ENCODE data around the gene DDX59. TPM values are rescaled to one million over a fixed set of nuclear protein-coding genes. Genes with fewer than 3 reads are reported as not detected.

DDX59 gene
- total and polyA plus RNA-seq, 10 of the 15 experiments (the other 5 are each of a cell fraction or from before 2014, with no cell fraction given): 17.3 to 42.1 (median 23.6) TPM

DNA sequence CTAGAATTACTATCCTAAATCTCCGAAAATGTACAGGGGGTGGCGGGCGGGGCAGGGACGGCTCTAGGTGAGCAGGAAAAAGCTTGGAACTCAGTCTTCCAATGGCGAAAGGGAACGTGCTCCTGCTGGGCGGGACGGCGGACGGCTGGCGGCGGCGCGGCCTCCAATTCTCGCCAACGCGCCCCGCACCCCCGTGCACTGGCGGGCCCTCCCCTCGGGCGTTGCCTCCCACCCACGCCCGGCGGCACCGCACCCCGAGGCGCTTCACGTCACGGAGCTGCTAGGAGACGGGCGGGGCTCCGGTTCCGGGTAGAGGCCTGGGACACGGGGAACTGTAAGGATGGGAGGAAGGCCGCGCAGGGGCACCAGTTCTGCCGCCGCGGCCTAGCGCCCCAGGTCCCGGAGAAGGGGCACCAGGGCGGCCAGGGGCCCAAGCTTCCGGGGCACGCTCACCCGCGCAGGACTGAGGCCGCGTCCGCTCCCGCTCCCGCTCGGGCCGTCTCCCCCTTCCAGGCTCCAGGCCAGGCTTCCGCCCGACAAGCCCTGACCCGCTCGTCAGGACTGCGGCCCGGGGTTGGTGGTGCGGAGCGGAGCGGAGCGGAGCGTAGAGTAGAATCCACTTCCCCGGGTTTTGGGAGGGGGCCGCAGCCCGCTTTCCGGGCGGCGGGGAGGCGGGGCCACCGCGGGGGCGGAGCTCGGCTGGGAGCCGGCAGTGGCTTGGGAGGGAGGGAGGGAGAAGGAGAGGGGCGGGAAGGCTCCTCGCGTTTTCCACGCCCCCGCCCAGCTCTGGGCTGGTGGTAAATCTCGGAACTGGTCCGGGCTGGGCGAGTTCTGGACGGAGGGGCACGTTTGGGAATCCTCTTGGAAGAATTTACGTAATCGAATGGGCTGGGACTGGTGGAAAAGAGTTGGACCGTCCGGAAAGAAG, at the start of gene DDX59 (continued):
- TF ChIP-seq NFYA (IDR thresholded peaks at IDR 0.05; ENCODE audit: borderline replicate concordance, low read depth, low read length) (no peak), MEF2B (IDR thresholded peaks at IDR 0.05; ENCODE audit: partially characterized antibody, poor library complexity, severe bottlenecking) (peak; percentile 8), ETV6 (conservative IDR thresholded peaks at IDR 0.05 in 1 of 2, IDR thresholded peaks at IDR 0.05 in 1 of 2; ENCODE audit: borderline replicate concordance in 1 of 2, low read depth in 1 of 2) (0 out of 4 replicates have a peak, but pooled peaks of 1 of the 2 experiments have one; percentile 26), REST (IDR thresholded peaks at IDR 0.05; ENCODE audit: low read depth, low read length) (no peak), RELA (IDR thresholded peaks at IDR 0.05; ENCODE audit: borderline replicate concordance, partially characterized antibody) (peak; percentile 67), MYC (IDR thresholded peaks at IDR 0.05; ENCODE audit: insufficient read depth, insufficient read length, insufficient replicate concordance, low read length, severe bottlenecking) (no peak), RB1 (IDR thresholded peaks at IDR 0.05; ENCODE audit: borderline replicate concordance) (peak; percentile 81; the same call in 1 of the 2 replicates), ZNF207 (IDR thresholded peaks at IDR 0.05; ENCODE audit: borderline replicate concordance) (peak; percentile 90), MYB (IDR thresholded peaks at IDR 0.05; ENCODE audit: borderline replicate concordance, low read depth, low read length) (no peak), RCOR1 (conservative IDR thresholded peaks at IDR 0.05; ENCODE audit: low read depth, low read length) (no peak), SIX5 (IDR thresholded peaks at IDR 0.05; ENCODE audit: low read depth, low read length, severe bottlenecking) (no peak), NFYB (IDR thresholded peaks at IDR 0.05; ENCODE audit: insufficient read depth, low read depth, low read length) (no peak), MEF2A (IDR thresholded peaks at IDR 0.05; ENCODE audit: insufficient read depth, low read depth, low read length) (0 out of 2 replicates have a peak, but pooled peaks have one; percentile 58), STAT3 (IDR thresholded peaks at IDR 0.05; ENCODE audit: low read depth, low read length) (no peak), BCL3 (IDR thresholded peaks at IDR 0.05; ENCODE audit: borderline replicate concordance, insufficient read depth, low read depth, low read length, poor library complexity, severe bottlenecking) (no peak), POLR2A (IDR thresholded peaks at IDR 0.05; ENCODE audit: low read depth, low read length) (peak; percentile 91), POU2F2 (IDR thresholded peaks at IDR 0.05; ENCODE audit: borderline replicate concordance, low read depth, low read length) (0 out of 3 replicates have a peak, but pooled peaks have one; percentile 21), YY1 (IDR thresholded peaks at IDR 0.05; ENCODE audit: low read depth, low read length) (peak; percentile 66), TARDBP (IDR thresholded peaks at IDR 0.05; ENCODE audit: borderline replicate concordance) (no peak), LARP7 (IDR thresholded peaks at IDR 0.05) (peak; percentile 98), RFX5 (IDR thresholded peaks at IDR 0.05; ENCODE audit: low read depth, low read length) (peak; percentile 59; the same call in 1 of the 2 replicates)
- TF ChIP-seq, protein P1, sequence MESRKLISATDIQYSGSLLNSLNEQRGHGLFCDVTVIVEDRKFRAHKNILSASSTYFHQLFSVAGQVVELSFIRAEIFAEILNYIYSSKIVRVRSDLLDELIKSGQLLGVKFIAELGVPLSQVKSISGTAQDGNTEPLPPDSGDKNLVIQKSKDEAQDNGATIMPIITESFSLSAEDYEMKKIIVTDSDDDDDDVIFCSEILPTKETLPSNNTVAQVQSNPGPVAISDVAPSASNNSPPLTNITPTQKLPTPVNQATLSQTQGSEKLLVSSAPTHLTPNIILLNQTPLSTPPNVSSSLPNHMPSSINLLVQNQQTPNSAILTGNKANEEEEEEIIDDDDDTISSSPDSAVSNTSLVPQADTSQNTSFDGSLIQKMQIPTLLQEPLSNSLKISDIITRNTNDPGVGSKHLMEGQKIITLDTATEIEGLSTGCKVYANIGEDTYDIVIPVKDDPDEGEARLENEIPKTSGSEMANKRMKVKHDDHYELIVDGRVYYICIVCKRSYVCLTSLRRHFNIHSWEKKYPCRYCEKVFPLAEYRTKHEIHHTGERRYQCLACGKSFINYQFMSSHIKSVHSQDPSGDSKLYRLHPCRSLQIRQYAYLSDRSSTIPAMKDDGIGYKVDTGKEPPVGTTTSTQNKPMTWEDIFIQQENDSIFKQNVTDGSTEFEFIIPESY (IDR thresholded peaks at IDR 0.05): no peak

Data from GM12878 (cell line).